Measurements from ENCODE around the gene BTRC.
"Not testable (repeated sequence)": the region's sequence is repeated elsewhere in the genome, so short reads cannot be mapped to it uniquely, and the experiment has no call there.

The BTRC gene

GRCh38 chr10:101385866-101386658 lies 32.1 kb downstream of the BTRC start:
- Histone ChIP-seq H3K9ac (ENCODE audit: low read depth in 1 of 2, low read length in 2 of 2) (no peak overlapping the region), H3K4me1 (ENCODE audit: control insufficient read depth in 2 of 2, insufficient read depth in 2 of 2, low read length in 2 of 2) (no peaks in the 10 kb centered on the region), H3K36me3 (ENCODE audit: control insufficient read depth in 2 of 2, insufficient read depth in 2 of 2, low read length in 2 of 2) (no peaks in the 10 kb centered on the region), H3K27me3 (ENCODE audit: control insufficient read depth in 2 of 2, insufficient read depth in 2 of 2, low read length in 2 of 2) (no peaks in the 10 kb centered on the region), H3K27ac (ENCODE audit: low read depth in 2 of 2, low read length in 2 of 2) (no peak overlapping the region), H3K9me3 (ENCODE audit: control insufficient read depth in 2 of 2, low read length in 2 of 2) (no peaks in the 10 kb centered on the region), H3K4me3 (ENCODE audit: low read length in 2 of 2) (no peak overlapping the region)

GRCh38 chr10:101386659-101387259 lies 32.8 kb downstream of the BTRC start:
- Histone ChIP-seq H3K9ac (ENCODE audit: low read depth in 1 of 2, low read length in 2 of 2) (no peak overlapping the region), H3K4me3 (ENCODE audit: low read length in 2 of 2) (no peak overlapping the region), H3K27ac (ENCODE audit: low read depth in 2 of 2, low read length in 2 of 2) (no peak overlapping the region), H3K9me3 (ENCODE audit: control insufficient read depth in 2 of 2, low read length in 2 of 2) (no peaks in the 10 kb centered on the region), H3K36me3 (ENCODE audit: control insufficient read depth in 2 of 2, insufficient read depth in 2 of 2, low read length in 2 of 2) (no peaks in the 10 kb centered on the region), H3K27me3 (ENCODE audit: control insufficient read depth in 2 of 2, insufficient read depth in 2 of 2, low read length in 2 of 2) (no peaks in the 10 kb centered on the region), H3K4me1 (ENCODE audit: control insufficient read depth in 2 of 2, insufficient read depth in 2 of 2, low read length in 2 of 2) (no peaks in the 10 kb centered on the region)

GRCh38 chr10:101388676-101389276 lies 34.8 kb downstream of the BTRC start:
- Histone ChIP-seq H3K36me3 (ENCODE audit: control insufficient read depth in 2 of 2, insufficient read depth in 2 of 2, low read length in 2 of 2) (no peaks in the 10 kb centered on the region), H3K9ac (ENCODE audit: low read depth in 1 of 2, low read length in 2 of 2) (no peak overlapping the region), H3K9me3 (ENCODE audit: control insufficient read depth in 2 of 2, low read length in 2 of 2) (no peaks in the 10 kb centered on the region), H3K4me1 (ENCODE audit: control insufficient read depth in 2 of 2, insufficient read depth in 2 of 2, low read length in 2 of 2) (no peaks in the 10 kb centered on the region), H3K4me3 (ENCODE audit: low read length in 2 of 2) (no peak overlapping the region), H3K27me3 (ENCODE audit: control insufficient read depth in 2 of 2, insufficient read depth in 2 of 2, low read length in 2 of 2) (no peaks in the 10 kb centered on the region), H3K27ac (ENCODE audit: low read depth in 2 of 2, low read length in 2 of 2) (no peak overlapping the region)

GRCh38 chr10:101389532-101389931 lies 35.6 kb downstream of the BTRC start:
- H3K4me1 ChIP-seq (ENCODE audit: control insufficient read depth in 2 of 2, insufficient read depth in 2 of 2, low read length in 2 of 2); H3K4me3 ChIP-seq (ENCODE audit: low read length in 2 of 2); H3K9me3 ChIP-seq (ENCODE audit: control insufficient read depth in 2 of 2, low read length in 2 of 2): not testable (repeated sequence)

GRCh38 chr10:101389986-101390531 lies 36.1 kb downstream of the BTRC start:
- Histone ChIP-seq H3K9me3 (ENCODE audit: control insufficient read depth in 2 of 2, low read length in 2 of 2) (no peaks in the 10 kb centered on the region), H3K4me1 (ENCODE audit: control insufficient read depth in 2 of 2, insufficient read depth in 2 of 2, low read length in 2 of 2) (no peaks in the 10 kb centered on the region), H3K27ac (ENCODE audit: low read depth in 2 of 2, low read length in 2 of 2) (no peak overlapping the region), H3K36me3 (ENCODE audit: control insufficient read depth in 2 of 2, insufficient read depth in 2 of 2, low read length in 2 of 2) (no peaks in the 10 kb centered on the region), H3K27me3 (ENCODE audit: control insufficient read depth in 2 of 2, insufficient read depth in 2 of 2, low read length in 2 of 2) (no peaks in the 10 kb centered on the region), H3K9ac (ENCODE audit: low read depth in 1 of 2, low read length in 2 of 2) (no peak overlapping the region), H3K4me3 (ENCODE audit: low read length in 2 of 2) (no peak overlapping the region)

More at GRCh38 chr10:101389532-101389931, 35.6 kb downstream of the BTRC start:
- not testable (repeated sequence) for H3K9ac ChIP-seq (ENCODE audit: low read depth in 1 of 2, low read length in 2 of 2); H3K27me3 ChIP-seq (ENCODE audit: control insufficient read depth in 2 of 2, insufficient read depth in 2 of 2, low read length in 2 of 2); H3K27ac ChIP-seq (ENCODE audit: low read depth in 2 of 2, low read length in 2 of 2); H3K36me3 ChIP-seq (ENCODE audit: control insufficient read depth in 2 of 2, insufficient read depth in 2 of 2, low read length in 2 of 2)

GRCh38 chr10:101393378-101393777 lies 39.4 kb downstream of the BTRC start:
- no peaks in the 10 kb centered on the region for H3K4me1 ChIP-seq (ENCODE audit: control insufficient read depth in 2 of 2, insufficient read depth in 2 of 2, low read length in 2 of 2)
- no peaks in the 10 kb centered on the region for H3K36me3 ChIP-seq (ENCODE audit: control insufficient read depth in 2 of 2, insufficient read depth in 2 of 2, low read length in 2 of 2)
- no peak overlapping the region for H3K9ac ChIP-seq (ENCODE audit: low read depth in 1 of 2, low read length in 2 of 2)
- no peaks in the 10 kb centered on the region for H3K27me3 ChIP-seq (ENCODE audit: control insufficient read depth in 2 of 2, insufficient read depth in 2 of 2, low read length in 2 of 2)
- no peak overlapping the region for H3K4me3 ChIP-seq (ENCODE audit: low read length in 2 of 2)
- no peaks in the 10 kb centered on the region for H3K9me3 ChIP-seq (ENCODE audit: control insufficient read depth in 2 of 2, low read length in 2 of 2)
- H3K27ac ChIP-seq (ENCODE audit: low read depth in 2 of 2, low read length in 2 of 2) = no peak overlapping the region

GRCh38 chr10:101394524-101395133 lies 40.7 kb downstream of the BTRC start:
- H3K27me3 ChIP-seq (ENCODE audit: control insufficient read depth in 2 of 2, insufficient read depth in 2 of 2, low read length in 2 of 2) = no peaks in the 10 kb centered on the region
- no peaks in the 10 kb centered on the region for H3K9me3 ChIP-seq (ENCODE audit: control insufficient read depth in 2 of 2, low read length in 2 of 2)
- H3K36me3 ChIP-seq (ENCODE audit: control insufficient read depth in 2 of 2, insufficient read depth in 2 of 2, low read length in 2 of 2) = no peaks in the 10 kb centered on the region
- H3K4me1 ChIP-seq (ENCODE audit: control insufficient read depth in 2 of 2, insufficient read depth in 2 of 2, low read length in 2 of 2) = no peaks in the 10 kb centered on the region
- no peak overlapping the region for H3K4me3 ChIP-seq (ENCODE audit: low read length in 2 of 2)
- no peak overlapping the region for H3K27ac ChIP-seq (ENCODE audit: low read depth in 2 of 2, low read length in 2 of 2)
- H3K9ac ChIP-seq (ENCODE audit: low read depth in 1 of 2, low read length in 2 of 2) = no peak overlapping the region

- H3K4me3 ChIP-seq (ENCODE audit: low read length in 2 of 2) = no peak overlapping the region
Observed at GRCh38 chr10:101397140-101397539, 43.2 kb downstream of the BTRC start.

GRCh38 chr10:101400585-101400984 lies 46.6 kb downstream of the BTRC start:
- Histone ChIP-seq H3K27ac (ENCODE audit: low read depth in 2 of 2, low read length in 2 of 2) (no peak overlapping the region), H3K27me3 (ENCODE audit: control insufficient read depth in 2 of 2, insufficient read depth in 2 of 2, low read length in 2 of 2) (no peaks in the 10 kb centered on the region), H3K9me3 (ENCODE audit: control insufficient read depth in 2 of 2, low read length in 2 of 2) (no peaks in the 10 kb centered on the region), H3K4me1 (ENCODE audit: control insufficient read depth in 2 of 2, insufficient read depth in 2 of 2, low read length in 2 of 2) (no peaks in the 10 kb centered on the region), H3K9ac (ENCODE audit: low read depth in 1 of 2, low read length in 2 of 2) (no peak overlapping the region), H3K4me3 (ENCODE audit: low read length in 2 of 2) (no peak overlapping the region), H3K36me3 (ENCODE audit: control insufficient read depth in 2 of 2, insufficient read depth in 2 of 2, low read length in 2 of 2) (no peaks in the 10 kb centered on the region)

More at GRCh38 chr10:101397140-101397539, 43.2 kb downstream of the BTRC start:
- no peaks in the 10 kb centered on the region for H3K4me1 ChIP-seq (ENCODE audit: control insufficient read depth in 2 of 2, insufficient read depth in 2 of 2, low read length in 2 of 2)
- H3K27ac ChIP-seq (ENCODE audit: low read depth in 2 of 2, low read length in 2 of 2) = no peak overlapping the region
- no peaks in the 10 kb centered on the region for H3K36me3 ChIP-seq (ENCODE audit: control insufficient read depth in 2 of 2, insufficient read depth in 2 of 2, low read length in 2 of 2)
- H3K9me3 ChIP-seq (ENCODE audit: control insufficient read depth in 2 of 2, low read length in 2 of 2) = no peaks in the 10 kb centered on the region
- H3K9ac ChIP-seq (ENCODE audit: low read depth in 1 of 2, low read length in 2 of 2) = no peak overlapping the region
- H3K27me3 ChIP-seq (ENCODE audit: control insufficient read depth in 2 of 2, insufficient read depth in 2 of 2, low read length in 2 of 2) = no peaks in the 10 kb centered on the region

- Histone ChIP-seq H3K9me3 (ENCODE audit: control insufficient read depth in 2 of 2, low read length in 2 of 2) (no peaks in the 10 kb centered on the region), H3K36me3 (ENCODE audit: control insufficient read depth in 2 of 2, insufficient read depth in 2 of 2, low read length in 2 of 2) (no peaks in the 10 kb centered on the region), H3K27ac (ENCODE audit: low read depth in 2 of 2, low read length in 2 of 2) (no peak overlapping the region), H3K4me3 (ENCODE audit: low read length in 2 of 2) (no peak overlapping the region), H3K4me1 (ENCODE audit: control insufficient read depth in 2 of 2, insufficient read depth in 2 of 2, low read length in 2 of 2) (no peaks in the 10 kb centered on the region), H3K27me3 (ENCODE audit: control insufficient read depth in 2 of 2, insufficient read depth in 2 of 2, low read length in 2 of 2) (no peaks in the 10 kb centered on the region), H3K9ac (ENCODE audit: low read depth in 1 of 2, low read length in 2 of 2) (no peak overlapping the region)
Observed at GRCh38 chr10:101402711-101403110, 48.7 kb downstream of the BTRC start.

All from mucosa of rectum (tissue), 2 donors.